B cell (primary cell): ENCODE results near the gene CPNE9. TPM values are rescaled to one million over a fixed set of nuclear protein-coding genes. Genes with fewer than 3 reads are reported as not detected.

Experiments used
- ATAC-seq: fragments of 200-7000 bp; cut with Tn5 transposase; one replicate; pipeline ENCODE4 v1.10.0; 2021; ENCODE audit warnings: low read depth, mild to moderate bottlenecking, moderate number of reproducible peaks, moderate library complexity
- CTCF ChIA-PET: fragments of 350-600 bp; sonication (Branson Sonifier 250); formaldehyde crosslinking; loops from one replicate; lab custom pipeline; 2021; ENCODE audit warnings: antibody characterized with exemption, inconsistent platforms; lab: Charles Lee
- POLR2A ChIA-PET: fragments of 350-600 bp; sonication (Branson Sonifier 250); formaldehyde crosslinking; loops from one replicate; lab custom pipeline; 2021; ENCODE audit warnings: antibody characterized with exemption; lab: Charles Lee
- DNase-seq: peaks from one replicate; pipeline ENCODE4 v3.0.0; 2013
- H2AFZ ChIP-seq: 2 replicates; pipeline ENCODE4 v1.6.1; 2012; ENCODE audit warnings: mild to moderate bottlenecking, low read depth, low read length; ENCODE audit not compliant: insufficient read depth, poor library complexity, severe bottlenecking
- H3K27ac ChIP-seq, 2 donors: 1 replicate in 1 of 2; 2 replicates in 1 of 2; pipeline ENCODE4 v1.5.1; 2012 to 2013; ENCODE audit warnings: low read length in 2 of 2, mild to moderate bottlenecking in 2 of 2, moderate library complexity in 1 of 2
- H3K27me3 ChIP-seq, 4 experiments: fragments of 200-600 bp in 1 of 4; sonication (generic) in 1 of 4; replicated peaks in 1 of 4; 1 replicate in 2 of 4; 2 replicates in 2 of 4; pipeline versions ENCODE4 v1.6.1 to v1.7.0; 2013 to 2016; ENCODE audit warnings: low read length in 3 of 4, mild to moderate bottlenecking in 2 of 4, mixed read lengths in 1 of 4, moderate library complexity in 1 of 4; ENCODE audit not compliant: insufficient read depth in 4 of 4, control insufficient read depth in 3 of 4; ENCODE audit errors: control extremely low read depth in 1 of 4
- H3K36me3 ChIP-seq, 2 experiments: replicated peaks in 1 of 2; 1 replicate in 1 of 2; 2 replicates in 1 of 2; pipeline versions ENCODE4 v1.6.1 to v1.7.1; 2013; ENCODE audit warnings: low read length in 1 of 2; ENCODE audit not compliant: insufficient read depth in 2 of 2, control insufficient read depth in 1 of 2; ENCODE audit errors: control extremely low read depth in 1 of 2, extremely low read depth in 1 of 2
- H3K4me1 ChIP-seq, 2 donors: fragments of 200-600 bp in 1 of 2; sonication (generic) in 1 of 2; 1 replicate in 1 of 2; 2 replicates in 1 of 2; pipeline versions ENCODE4 v1.5.1 to v1.6.1; 2013 to 2017; ENCODE audit warnings: low read length in 2 of 2; ENCODE audit not compliant: control insufficient read depth in 2 of 2, insufficient read depth in 2 of 2
- H3K4me2 ChIP-seq: replicated peaks from 2 replicates; pipeline ENCODE3; 2012; ENCODE audit warnings: mild to moderate bottlenecking, low read depth, low read length; ENCODE audit not compliant: poor library complexity, severe bottlenecking
- H3K4me3 ChIP-seq, 5 experiments: fragments of 200-600 bp in 1 of 5; sonication (generic) in 1 of 5; 1 replicate in 3 of 5; 2 replicates in 2 of 5; pipeline versions ENCODE4 v1.5.1 to v1.7.0; 2011 to 2016; ENCODE audit warnings: low read length in 4 of 5, mild to moderate bottlenecking in 4 of 5, low read depth in 2 of 5, control low read depth in 1 of 5, moderate library complexity in 1 of 5; ENCODE audit not compliant: insufficient read depth in 1 of 5; ENCODE audit errors: control extremely low read depth in 1 of 5, extremely low read depth in 1 of 5
- H3K79me2 ChIP-seq: fragments of 200-600 bp; sonication (generic); one replicate; pipeline ENCODE4 v1.6.0; 2016; ENCODE audit warnings: low read length; ENCODE audit not compliant: control insufficient read depth, insufficient read depth
- H3K9ac ChIP-seq: fragments of 200-600 bp; sonication (generic); 2 replicates; pipeline ENCODE4 v1.6.1; 2017; ENCODE audit warnings: mild to moderate bottlenecking, low read length, moderate library complexity
- H3K9me3 ChIP-seq, 3 donors: one replicate each; pipeline versions ENCODE4 v1.6.1 to v1.7.1; 2013; ENCODE audit warnings: low read length in 2 of 3; ENCODE audit not compliant: control insufficient read depth in 2 of 3, insufficient read depth in 1 of 3; ENCODE audit errors: control extremely low read depth in 1 of 3
- H4K20me1 ChIP-seq: 2 replicates; pipeline ENCODE4 v1.6.0; 2012; ENCODE audit warnings: mild to moderate bottlenecking, low read length; ENCODE audit not compliant: insufficient read depth, control insufficient read depth, poor library complexity, severe bottlenecking
- H3K27ac Mint-ChIP-seq: one replicate; pipeline ENCODE4 v1.8.0; 2021; ENCODE audit warnings: mixed read lengths
- H3K27me3 Mint-ChIP-seq: one replicate; pipeline ENCODE4 v1.8.0; 2021; ENCODE audit warnings: mixed read lengths
- H3K4me1 Mint-ChIP-seq: one replicate; pipeline ENCODE4 v1.8.0; 2021; ENCODE audit warnings: mixed read lengths
- H3K4me3 Mint-ChIP-seq: one replicate; pipeline ENCODE4 v1.8.0; 2021; ENCODE audit warnings: mixed read lengths
- H3K9me3 Mint-ChIP-seq: one replicate; pipeline ENCODE4 v1.8.0; 2022; ENCODE audit warnings: mixed read lengths; ENCODE audit not compliant: insufficient read depth
- CTCF ChIP-seq: fragments of 200-600 bp; IDR thresholded peaks from one replicate; pipeline ENCODE4 v1.8.0; 2022; ENCODE audit warnings: antibody characterized with exemption, mild to moderate bottlenecking
- EZH2 ChIP-seq: IDR thresholded peaks from 2 replicates; pipeline ENCODE4 v1.6.1; 2012; ENCODE audit warnings: borderline replicate concordance, low read depth, mild to moderate bottlenecking, moderate library complexity, low read length; ENCODE audit not compliant: insufficient read depth, poor library complexity, severe bottlenecking
- WGBS: methylation state at CpG from one replicate; pipeline ENCODE4 v1.1.5; 2013; ENCODE audit warnings: missing lambda C conversion rate; ENCODE audit not compliant: insufficient coverage; 5-methylcytosine and 5-hydroxymethylcytosine counted together
- intact Hi-C: fragments of 100-400 bp; cut with micrococcal nuclease; formaldehyde crosslinking; loops from one replicate; pipeline ENCODE4 v1.10.0; 2022
- polyA plus RNA-seq: library from polyadenylated mRNA; depleted of rRNA; stranded (reverse); fragments of >200 nt; gene quantifications from 2 replicates; pipeline ENCODE4 v1.2.3, GENCODE V29; 2012
- total RNA-seq, 2 donors: library from RNA; stranded (reverse); fragments of 120-200 nt in 1 of 2; gene quantifications; 1 replicate in 1 of 2; 2 replicates in 1 of 2; pipeline versions ENCODE4 v1.2.3 to v1.2.4, GENCODE V29; 2013 to 2022

CPNE9 gene
- total and polyA plus RNA-seq, 2 donors (not counting 1 experiment from before 2014, with no cell fraction given) = 0.30 to 0.37 TPM

GRCh38 chr3:9731206-9732079 lies 27.8 kb downstream of the CPNE9 start, which contains the start of gene BRPF1:
Gene BRPF1, plus strand, starts transcription at chr3:9731735. Its CDS starts 2,406 bp downstream, at chr3:9734141.
- Histone ChIP-seq H3K27me3 (no peaks in the 10 kb centered on the region), H3K9me3 (no peaks in the 10 kb centered on the region), H3K36me3 (peaks cover 3 to 18% of the 10 kb centered on the region in 2 experiments), H3K4me3 (peak within 1 kb of the TSS; percentile 76 to 93 (median 81)), H4K20me1 (peaks cover 18% of the 10 kb centered on the region), H3K4me1 (peaks cover 28 to 36% of the 10 kb centered on the region in 2 donors), H2AFZ (peak within 1 kb of the TSS; percentile 88), H3K27ac (peak within 1 kb of the TSS; percentile 87 to 94), H3K79me2 (peaks cover 40% of the 10 kb centered on the region), H3K4me2 (peak within 1 kb of the TSS; percentile 97), H3K9ac (peak within 1 kb of the TSS; percentile 84)
- no peaks in the 10 kb centered on the region for H3K27me3 Mint-ChIP-seq
- CTCF ChIA-PET = interaction anchor here (0.9 to 4.4 kb wide), 5 partner anchors 10 to 228 kb away, joined by 3 to 17 read pairs (median 4); partner anchors contain the start of gene OGG1
- TF ChIP-seq EZH2 (no peak), CTCF (no peak)
- H3K27ac Mint-ChIP-seq = peak within 1 kb of the TSS; percentile 97
- peak within 1 kb of the TSS; percentile 97 for H3K4me3 Mint-ChIP-seq
- DNase-seq (peak; percentile 99), ATAC-seq (peak; percentile 94)
- POLR2A ChIA-PET = interaction anchor here (0.5 to 2.2 kb wide), 9 partner anchors 17 to 670 kb away, joined by 3 to 18 read pairs (median 6); partner anchors contain the start of genes ARPC4, CRELD1, JAGN1 and OGG1
- H3K4me1 Mint-ChIP-seq = peaks cover 59% of the 10 kb centered on the region
- intact Hi-C loops = loop anchor here (1.0 to 10.0 kb wide), 13 partner anchors 18 to 768 kb away; partner anchors contain the start of genes BRK1, CRELD1, FANCD2 and JAGN1
- under 1% methylated on average over 75 of the region's 88 CpGs for WGBS
- no peaks in the 10 kb centered on the region for H3K9me3 Mint-ChIP-seq
